ENCODE measurements around the gene GPX4.

The GPX4 gene

GRCh38 chr19:1082165-1082927 is 21.4 kb upstream of the GPX4 start:
- ATAC-seq (ENCODE audit: low read depth) (peak; percentile 76), DNase-seq (ENCODE audit: low spot score) (peak; percentile 93)
- peak overlapping the region; percentile 16 for H3K27ac ChIP-seq (ENCODE audit: poor library complexity, severe bottlenecking)
- peak overlapping the region; percentile 24 for H3K4me3 ChIP-seq (ENCODE audit: severe bottlenecking)
- no peaks in the 10 kb centered on the region for H3K27me3 ChIP-seq (ENCODE audit: insufficient read depth, poor library complexity, severe bottlenecking)
- H3K9me3 ChIP-seq (ENCODE audit: severe bottlenecking): no peaks in the 10 kb centered on the region
- no peak for TF ChIP-seq CTCF (IDR thresholded peaks at IDR 0.05; ENCODE audit: poor library complexity, severe bottlenecking)
- no peaks in the 10 kb centered on the region for H3K36me3 ChIP-seq (ENCODE audit: low read depth)
- peaks cover 3% of the 10 kb centered on the region for H3K4me1 ChIP-seq (ENCODE audit: insufficient read depth, poor library complexity, severe bottlenecking)

GRCh38 chr19:1082928-1083816 is 20.6 kb upstream of the GPX4 start:
- H3K36me3 ChIP-seq (ENCODE audit: low read depth): peaks cover 7% of the 10 kb centered on the region

GRCh38 chr19:1084024-1084868 is 19.5 kb upstream of the GPX4 start:
- Histone ChIP-seq H3K36me3 (ENCODE audit: low read depth) (peaks cover 18% of the 10 kb centered on the region), H3K4me3 (ENCODE audit: severe bottlenecking) (no peak overlapping the region), H3K9me3 (ENCODE audit: severe bottlenecking) (no peaks in the 10 kb centered on the region), H3K4me1 (ENCODE audit: insufficient read depth, poor library complexity, severe bottlenecking) (peaks cover 3% of the 10 kb centered on the region), H3K27ac (ENCODE audit: poor library complexity, severe bottlenecking) (no peak overlapping the region), H3K27me3 (ENCODE audit: insufficient read depth, poor library complexity, severe bottlenecking) (no peaks in the 10 kb centered on the region)
- DNase-seq (ENCODE audit: low spot score) (peak; percentile 53), ATAC-seq (ENCODE audit: low read depth) (no peak)
- no peak for TF ChIP-seq CTCF (IDR thresholded peaks at IDR 0.05; ENCODE audit: poor library complexity, severe bottlenecking)

More at GRCh38 chr19:1082928-1083816, 20.6 kb upstream of the GPX4 start:
- Histone ChIP-seq H3K27me3 (ENCODE audit: insufficient read depth, poor library complexity, severe bottlenecking) (no peaks in the 10 kb centered on the region), H3K4me1 (ENCODE audit: insufficient read depth, poor library complexity, severe bottlenecking) (peaks cover 3% of the 10 kb centered on the region), H3K9me3 (ENCODE audit: severe bottlenecking) (no peaks in the 10 kb centered on the region), H3K4me3 (ENCODE audit: severe bottlenecking) (peak overlapping the region; percentile 24), H3K27ac (ENCODE audit: poor library complexity, severe bottlenecking) (no peak overlapping the region)
- TF ChIP-seq CTCF (IDR thresholded peaks at IDR 0.05; ENCODE audit: poor library complexity, severe bottlenecking): no peak
- ATAC-seq (ENCODE audit: low read depth) (no peak), DNase-seq (ENCODE audit: low spot score) (peak; percentile 49)

- ATAC-seq (ENCODE audit: low read depth) (no peak), DNase-seq (ENCODE audit: low spot score) (no peak)
- Histone ChIP-seq H3K4me1 (ENCODE audit: insufficient read depth, poor library complexity, severe bottlenecking) (peaks cover 3% of the 10 kb centered on the region), H3K4me3 (ENCODE audit: severe bottlenecking) (no peak overlapping the region), H3K36me3 (ENCODE audit: low read depth) (peaks cover 22% of the 10 kb centered on the region), H3K9me3 (ENCODE audit: severe bottlenecking) (no peaks in the 10 kb centered on the region), H3K27me3 (ENCODE audit: insufficient read depth, poor library complexity, severe bottlenecking) (no peaks in the 10 kb centered on the region), H3K27ac (ENCODE audit: poor library complexity, severe bottlenecking) (no peak overlapping the region)
- no peak for TF ChIP-seq CTCF (IDR thresholded peaks at IDR 0.05; ENCODE audit: poor library complexity, severe bottlenecking)
Measured at GRCh38 chr19:1085053-1085658, 18.6 kb upstream of the GPX4 start.
